IPS-NIHi11 (cell line): ENCODE data around the gene ZNF366.
"Not testable (repeated sequence)": the region's sequence is repeated elsewhere in the genome, so short reads cannot be mapped to it uniquely, and the experiment has no call there.

ENCODE experiments used
- DNase-seq: peaks from one replicate; pipeline ENCODE4 v3.0.0; 2012; ENCODE audit warnings: mixed read lengths, low spot score

Gene ZNF366

GRCh38 chr5:72404771-72405170, 102.4 kb downstream of the ZNF366 start:
- not testable (repeated sequence) for DNase-seq

- DNase-seq = peak; percentile 34
These were observed 104.1 kb downstream of the ZNF366 start for GRCh38 chr5:72402959-72403628.

GRCh38 chr5:72402381-72402890, 104.8 kb downstream of the ZNF366 start:
- DNase-seq = no peak

GRCh38 chr5:72400950-72401349, 106.3 kb downstream of the ZNF366 start:
- no peak for DNase-seq

- DNase-seq = no peak
These were observed 109.4 kb downstream of the ZNF366 start for GRCh38 chr5:72397836-72398235.

- DNase-seq = peak; percentile 29
These were observed 112.5 kb downstream of the ZNF366 start for GRCh38 chr5:72394688-72395087.

GRCh38 chr5:72393052-72393451, 114.2 kb downstream of the ZNF366 start:
- no peak for DNase-seq
